Fibroblast of peridontal ligament (primary cell): ENCODE measurements around the gene EDDM3A.
"Not testable (repeated sequence)": the region's sequence is repeated elsewhere in the genome, so short reads cannot be mapped to it uniquely, and the experiment has no call there.

ENCODE experiments used
- DNase-seq: peaks from one replicate; pipeline ENCODE4 v3.0.0-alpha.2; 2010; ENCODE audit errors: extremely low read depth

Gene EDDM3A

GRCh38 chr14:20745571-20746358, at the start of gene EDDM3A:
Gene EDDM3A, plus strand, starts transcription at chr14:20745887. Its CDS starts 1,694 bp downstream, at chr14:20747581.
- no peak for DNase-seq

GRCh38 chr14:20696764-20697163, 48.9 kb upstream of the EDDM3A start:
- DNase-seq = no peak

DNA sequence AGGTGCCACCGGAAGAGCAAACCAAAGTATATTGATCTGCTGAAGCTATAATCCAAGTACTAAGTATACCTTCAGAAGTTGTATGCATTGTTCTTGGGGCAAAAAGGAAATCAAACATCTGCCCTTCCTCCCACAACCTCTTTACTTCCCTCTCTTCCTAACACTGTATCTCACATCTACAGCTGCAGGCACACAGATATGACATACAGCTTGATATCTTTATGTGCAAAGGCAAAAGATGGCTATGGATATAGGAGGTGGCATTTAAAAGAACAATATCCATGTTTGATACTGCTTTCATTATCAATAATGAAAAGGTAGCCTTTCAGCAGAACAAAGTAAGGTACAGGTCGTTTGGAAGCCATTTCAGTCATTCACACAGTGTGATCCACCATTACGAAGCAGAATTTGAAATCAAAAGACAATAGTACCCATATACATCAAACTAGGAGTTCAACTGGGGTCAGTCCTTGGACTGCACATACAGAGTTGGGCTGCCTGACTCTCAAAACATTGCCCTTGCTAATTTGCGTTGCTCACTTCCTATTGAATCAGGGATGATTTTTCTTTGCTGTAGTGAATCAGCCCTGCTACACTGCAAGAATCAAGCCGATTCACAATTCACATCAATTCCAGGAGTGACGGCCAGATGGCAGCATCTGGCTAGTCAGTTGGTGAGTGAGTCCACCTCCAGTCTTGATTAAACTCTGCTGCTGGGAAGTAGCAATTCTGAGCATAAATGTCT, 48.2 kb upstream of the EDDM3A start:
- DNase-seq = peak; percentile 74

DNA sequence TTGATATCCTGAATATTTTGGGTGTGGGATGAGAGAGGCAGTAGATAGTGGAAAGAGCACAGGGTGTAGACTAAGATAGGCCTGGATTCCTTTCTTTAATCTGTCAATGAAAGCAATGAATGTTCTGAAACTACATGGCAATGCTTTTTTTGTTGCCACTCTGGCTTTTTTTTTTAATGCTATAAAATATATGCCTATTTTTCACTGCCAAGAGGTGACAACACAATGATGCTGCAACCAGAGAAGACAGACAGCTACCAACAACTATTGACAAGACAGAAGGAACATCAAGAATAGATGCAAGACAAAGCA, 47.7 kb upstream of the EDDM3A start:
- no peak for DNase-seq

GRCh38 chr14:20698934-20699333, 46.8 kb upstream of the EDDM3A start:
- DNase-seq = no peak

DNA sequence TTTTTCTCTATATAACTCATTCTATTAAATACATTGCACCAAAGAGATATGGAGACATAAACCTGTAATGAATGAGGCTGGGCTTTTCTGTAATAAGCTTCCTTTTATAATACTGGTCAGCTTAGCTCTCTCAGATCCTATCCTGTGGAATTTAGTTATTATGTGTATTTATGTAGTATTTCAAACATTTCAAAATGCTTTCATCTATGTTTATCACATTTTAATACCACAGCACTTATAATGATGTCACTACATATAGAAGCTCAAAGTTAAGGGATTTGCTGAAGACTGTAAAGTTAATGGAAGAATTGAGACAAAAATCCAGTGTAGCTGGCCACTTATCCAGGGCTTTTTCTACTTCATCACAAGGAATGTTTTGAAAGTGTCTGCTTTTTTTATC, 45.8 kb upstream of the EDDM3A start:
- no peak for DNase-seq

- DNase-seq = not testable (repeated sequence)
Measured at GRCh38 chr14:20700965-20701364, 44.7 kb upstream of the EDDM3A start.

DNA sequence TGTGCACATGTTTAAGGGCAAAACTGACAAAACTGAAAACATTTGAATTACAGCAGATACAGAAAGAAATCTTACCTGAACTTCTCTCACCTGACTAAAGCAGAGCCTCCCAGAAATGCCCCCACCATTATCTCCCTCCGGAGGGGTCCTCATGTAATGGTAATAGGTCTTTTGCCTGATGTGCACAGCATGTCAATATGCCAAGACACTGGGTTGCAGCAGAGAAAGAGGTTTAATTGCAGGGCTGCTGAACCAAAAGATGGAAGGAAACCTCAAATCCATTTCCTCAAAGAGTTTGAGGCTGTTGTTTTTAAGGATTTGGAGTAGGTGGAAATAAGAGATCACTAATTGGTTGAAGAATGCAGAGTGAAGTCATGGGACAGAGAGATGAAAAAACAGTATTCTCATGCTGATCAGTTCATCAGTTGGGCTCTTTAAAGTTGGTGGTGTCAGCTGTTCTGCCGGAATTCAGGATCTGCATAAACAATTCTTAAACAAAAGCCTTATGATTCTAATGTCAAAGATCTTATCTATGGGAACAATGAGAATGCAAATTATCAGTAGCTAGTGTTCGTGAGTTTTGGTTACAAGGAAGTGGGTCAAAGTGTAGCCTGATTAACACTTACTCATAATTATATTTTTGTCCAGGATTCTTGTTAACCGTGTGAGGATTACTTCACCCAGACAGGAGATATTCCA, 38.9 kb upstream of the EDDM3A start:
- no peak for DNase-seq

GRCh38 chr14:20707622-20708021, 38.1 kb upstream of the EDDM3A start:
- no peak for DNase-seq

DNA sequence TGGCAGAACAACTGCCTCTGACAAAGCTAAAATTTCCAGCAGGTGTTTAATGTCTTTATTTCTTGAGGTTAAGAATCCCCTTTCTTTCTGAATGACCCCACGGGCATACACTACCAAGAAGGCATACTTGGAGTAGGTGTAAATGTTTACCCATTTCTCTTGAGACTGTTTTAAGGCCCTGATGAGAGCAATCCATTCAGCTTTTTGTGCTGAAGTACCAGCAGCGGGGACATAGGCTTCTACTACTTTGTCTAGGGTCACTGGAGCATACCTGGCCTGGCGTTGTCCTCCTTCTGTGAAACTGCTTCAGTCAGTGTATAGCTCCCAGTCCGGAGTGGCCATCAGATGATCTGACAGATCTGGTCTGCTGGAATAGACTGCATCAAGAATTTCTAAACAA, 34.4 kb upstream of the EDDM3A start:
- DNase-seq = no peak

DNA sequence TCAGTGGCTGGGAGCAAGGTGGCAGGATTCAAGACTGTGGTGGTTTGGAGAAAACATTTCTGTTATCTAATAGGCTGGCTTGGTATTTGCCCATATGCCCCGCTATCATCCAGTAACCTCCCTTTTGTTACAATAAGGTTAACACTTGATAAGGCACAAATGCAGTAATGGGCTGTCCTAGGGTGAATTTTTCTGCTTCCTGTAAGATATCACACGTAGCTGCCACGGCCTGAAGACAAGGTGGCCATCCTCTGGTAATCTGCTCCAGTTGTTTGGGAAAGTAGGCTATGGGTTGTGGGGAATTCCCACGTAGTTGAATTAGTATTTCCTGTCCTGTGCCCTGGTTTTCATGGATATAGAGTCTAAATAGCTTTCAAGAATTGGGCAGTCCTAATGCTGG, 34.0 kb upstream of the EDDM3A start:
- no peak for DNase-seq

DNA sequence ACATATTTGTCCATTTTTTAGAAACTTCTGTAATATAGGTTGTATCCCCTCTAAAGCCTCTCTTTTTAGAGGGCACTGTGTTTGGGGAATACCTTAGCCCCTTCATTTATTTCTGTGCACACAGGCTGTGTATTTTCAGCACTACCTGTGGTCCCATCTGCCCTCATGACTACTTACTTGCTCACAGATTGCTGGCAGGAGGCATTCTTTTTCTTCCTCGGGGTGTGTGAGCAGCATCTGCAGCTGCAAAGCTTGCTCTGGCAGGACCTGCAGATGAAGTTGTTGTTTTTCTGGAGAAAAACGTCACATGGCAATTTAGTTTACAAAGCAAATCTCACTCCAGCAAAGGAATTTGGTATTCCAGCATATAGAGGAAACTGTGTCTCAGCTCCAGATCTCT, 32.8 kb upstream of the EDDM3A start:
- DNase-seq = no peak

- DNase-seq = peak; percentile 74
Measured at GRCh38 chr14:20714593-20715250, 31.0 kb upstream of the EDDM3A start.

- DNase-seq = no peak
Measured at GRCh38 chr14:20719777-20720176, 25.9 kb upstream of the EDDM3A start.

DNA sequence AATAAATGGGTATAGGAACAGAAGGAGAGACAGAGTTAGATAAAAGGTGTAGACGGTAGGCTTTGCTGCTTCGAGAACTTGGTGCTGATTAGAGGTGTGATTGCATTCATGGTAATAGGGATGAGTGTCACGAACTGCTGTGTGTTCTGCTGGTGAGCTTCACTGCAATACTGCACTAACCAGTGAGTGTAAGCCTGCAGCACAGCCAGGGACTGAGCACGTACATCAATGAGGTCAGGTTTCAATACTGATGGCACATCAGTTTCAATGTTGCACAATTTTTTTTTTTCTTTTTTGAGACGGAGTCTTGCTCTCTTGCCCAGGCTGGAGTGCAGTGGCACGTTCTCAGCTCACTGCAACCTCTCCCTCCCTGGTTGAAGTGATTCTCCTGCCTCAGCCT, 24.9 kb upstream of the EDDM3A start:
- DNase-seq = no peak

- no peak for DNase-seq
Measured at GRCh38 chr14:20722016-20722415, 23.7 kb upstream of the EDDM3A start.

DNA sequence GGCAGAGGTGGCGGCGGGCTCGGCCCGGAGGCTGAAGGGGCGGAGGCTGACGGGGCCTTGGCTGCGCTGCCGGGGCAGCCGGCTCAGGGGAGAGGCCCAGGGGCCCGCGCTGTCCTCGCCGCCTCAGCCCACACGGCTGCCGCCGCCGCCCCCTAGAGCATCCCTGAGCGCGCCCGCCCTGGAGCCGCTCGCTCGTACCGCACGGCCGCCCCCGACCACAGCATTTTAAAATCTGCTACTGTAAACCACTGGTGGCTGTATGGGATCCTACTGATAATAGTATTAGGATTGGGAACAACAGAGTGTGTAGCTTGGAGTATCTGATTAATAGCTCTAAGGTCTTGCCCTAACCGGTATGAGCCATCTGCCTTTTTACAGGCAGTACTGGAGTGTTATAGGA, 22.2 kb upstream of the EDDM3A start:
- no peak for DNase-seq

DNA sequence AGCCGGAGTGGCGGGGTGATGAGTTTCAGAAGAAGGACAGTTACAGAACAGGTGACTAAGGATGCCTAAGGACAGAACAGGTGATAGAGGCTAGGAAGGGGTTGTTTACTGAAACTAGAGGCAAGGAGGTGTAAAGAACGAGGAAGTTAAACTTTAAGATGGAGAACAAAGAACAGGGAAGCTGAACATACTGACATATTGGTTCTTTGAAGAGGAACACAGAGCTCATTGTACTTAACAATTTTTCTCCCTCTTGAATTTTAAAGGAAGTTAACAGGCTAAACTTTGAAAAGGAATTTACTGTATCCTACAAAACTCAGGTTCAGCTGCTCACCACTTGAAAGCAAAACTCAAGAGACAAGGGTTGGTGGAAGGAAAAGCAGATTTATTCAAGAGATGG, 19.6 kb upstream of the EDDM3A start:
- DNase-seq = not testable (repeated sequence)

DNA sequence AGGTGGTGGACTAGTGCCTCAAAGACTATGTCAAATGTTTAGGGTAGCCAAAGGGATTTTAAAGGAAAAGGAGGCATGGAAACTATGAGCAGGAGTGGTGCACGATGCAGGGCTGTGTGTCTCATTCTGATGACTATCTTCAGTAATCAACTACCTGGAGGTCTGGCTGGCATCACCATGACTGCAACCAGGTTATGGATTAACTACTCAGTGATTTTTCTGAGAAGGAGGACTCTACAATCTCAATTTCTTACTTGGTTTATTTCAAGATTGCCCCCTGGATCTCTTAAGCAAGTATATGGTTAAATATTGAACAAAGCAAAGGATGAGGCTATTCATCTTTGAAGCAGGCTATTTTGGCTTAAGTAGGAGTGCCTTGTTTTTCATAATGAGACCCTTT, 19.2 kb upstream of the EDDM3A start:
- DNase-seq = no peak

DNA sequence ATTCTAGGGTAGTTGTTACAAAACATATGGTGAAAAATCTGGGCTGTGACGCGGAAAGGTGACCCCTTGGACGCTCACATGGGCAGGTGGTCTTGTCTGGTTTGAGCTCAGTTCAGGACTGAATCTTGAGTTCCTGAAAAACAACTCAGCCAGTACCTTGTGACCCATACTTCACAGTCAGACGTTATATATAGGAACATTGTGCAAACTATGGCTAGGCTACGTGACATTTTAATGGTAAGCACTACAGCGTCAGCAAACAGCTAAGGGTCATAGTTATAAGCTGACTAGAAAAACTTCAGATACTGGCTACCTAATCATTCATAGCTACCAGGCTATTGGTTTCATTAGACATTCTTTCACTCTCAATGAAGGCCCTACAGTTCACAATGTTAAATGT, 14.8 kb upstream of the EDDM3A start:
- no peak for DNase-seq

DNA sequence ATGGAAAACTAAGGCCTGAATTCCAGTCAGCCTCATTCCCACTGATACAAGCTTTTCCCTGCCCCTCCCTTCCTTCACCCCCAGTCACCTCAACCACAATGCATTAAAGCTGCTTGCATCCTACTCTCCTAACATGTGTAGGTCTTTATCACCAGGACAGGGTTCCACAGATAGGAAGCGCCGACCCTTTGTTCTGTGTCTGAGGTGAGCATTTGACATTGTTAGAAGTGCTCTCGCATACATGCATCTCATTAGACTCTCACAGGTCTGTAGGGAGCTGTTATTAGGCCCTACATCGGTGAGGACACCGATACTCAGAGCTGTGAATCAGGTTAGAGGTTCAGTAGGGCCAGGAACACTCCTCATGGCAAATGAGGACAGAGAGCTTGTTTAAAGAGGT, 13.2 kb upstream of the EDDM3A start:
- DNase-seq = no peak

GRCh38 chr14:20732979-20733635, 12.6 kb upstream of the EDDM3A start:
- no peak for DNase-seq
